Natural killer cell (primary cell): ENCODE data around the gene LHX3. TPM values are rescaled to one million over a fixed set of nuclear protein-coding genes. Genes with fewer than 3 reads are reported as not detected.
A peak's percentile ranks its signal among the peaks of the same experiment; 100 is the strongest.

Source experiments
- ATAC-seq, 3 donors: fragments of 150-1000 bp in 2 of 3; fragments of 200-7000 bp in 1 of 3; cut with Tn5 transposase; 1 replicate in 1 of 3; 2 replicates in 2 of 3; pipeline ENCODE4 v1.10.0; 2021; ENCODE audit warnings: mild to moderate bottlenecking in 2 of 3, moderate library complexity in 2 of 3
- DNase-seq, 2 donors: peaks; one replicate each; pipeline versions ENCODE4 v3.0.0 to v3.0.0-alpha.2; 2013 to 2021; ENCODE audit warnings: mixed read lengths in 1 of 2
- H3K27ac ChIP-seq: one replicate; pipeline ENCODE4 v1.5.1; 2013; ENCODE audit warnings: mild to moderate bottlenecking, low read length
- H3K27me3 ChIP-seq: one replicate; pipeline ENCODE4 v1.6.1; 2013; ENCODE audit warnings: low read length; ENCODE audit not compliant: control insufficient read depth, insufficient read depth
- H3K36me3 ChIP-seq: one replicate; pipeline ENCODE4 v1.6.1; 2013; ENCODE audit warnings: low read length; ENCODE audit not compliant: control insufficient read depth, insufficient read depth
- H3K4me1 ChIP-seq: one replicate; pipeline ENCODE4 v1.6.1; 2013; ENCODE audit warnings: low read length; ENCODE audit not compliant: control insufficient read depth, insufficient read depth
- H3K4me3 ChIP-seq: one replicate; pipeline ENCODE4 v1.5.1; 2013; ENCODE audit warnings: low read length
- H3K9me3 ChIP-seq: one replicate; pipeline ENCODE4 v1.6.1; 2013; ENCODE audit warnings: low read length; ENCODE audit not compliant: control insufficient read depth, insufficient read depth
- H3K27ac Mint-ChIP-seq, 2 donors: one replicate each; pipeline ENCODE4 v1.8.0; 2022; ENCODE audit warnings: mild to moderate bottlenecking in 2 of 2, mixed read lengths in 2 of 2, moderate library complexity in 1 of 2
- H3K27me3 Mint-ChIP-seq, 2 donors: one replicate each; pipeline ENCODE4 v1.8.0; 2022; ENCODE audit warnings: low read depth in 2 of 2, mixed read lengths in 2 of 2
- H3K36me3 Mint-ChIP-seq: one replicate; pipeline ENCODE4 v1.8.0; 2022; ENCODE audit warnings: mixed read lengths
- H3K4me1 Mint-ChIP-seq, 2 donors: one replicate each; pipeline ENCODE4 v1.8.0; 2022; ENCODE audit warnings: mixed read lengths in 2 of 2
- H3K4me3 Mint-ChIP-seq: one replicate; pipeline ENCODE4 v1.8.0; 2022; ENCODE audit warnings: mild to moderate bottlenecking, moderate library complexity, mixed read lengths
- H3K9me3 Mint-ChIP-seq, 2 donors: one replicate each; pipeline ENCODE4 v1.8.0; 2022; ENCODE audit warnings: mixed read lengths in 2 of 2
- WGBS: methylation state at CpG from one replicate; pipeline ENCODE4 v1.1.7; 2013; ENCODE audit warnings: missing lambda C conversion rate; ENCODE audit not compliant: insufficient coverage; 5-methylcytosine and 5-hydroxymethylcytosine counted together
- intact Hi-C: fragments of 100-400 bp; cut with micrococcal nuclease; formaldehyde crosslinking; loops from one replicate; pipeline ENCODE4 v1.14.2; 2022
- total RNA-seq, 4 donors: library from RNA; stranded (reverse); fragments of 120-200 nt in 1 of 4; gene quantifications; one replicate each; pipeline versions ENCODE4 v1.2.3 to v1.2.4, GENCODE V29; 2013 to 2022
- TF ChIP-seq, protein P1 (sequence below): fragments of 200-600 bp; IDR thresholded peaks from one replicate; pipeline ENCODE4 v1.8.0; 2022; ENCODE audit warnings: antibody characterized with exemption

Gene LHX3
- total RNA-seq, 3 donors from 2014 or later (not counting 1 experiment from before 2014, with no cell fraction given) = 0.38 TPM; not detected in 2

DNA sequence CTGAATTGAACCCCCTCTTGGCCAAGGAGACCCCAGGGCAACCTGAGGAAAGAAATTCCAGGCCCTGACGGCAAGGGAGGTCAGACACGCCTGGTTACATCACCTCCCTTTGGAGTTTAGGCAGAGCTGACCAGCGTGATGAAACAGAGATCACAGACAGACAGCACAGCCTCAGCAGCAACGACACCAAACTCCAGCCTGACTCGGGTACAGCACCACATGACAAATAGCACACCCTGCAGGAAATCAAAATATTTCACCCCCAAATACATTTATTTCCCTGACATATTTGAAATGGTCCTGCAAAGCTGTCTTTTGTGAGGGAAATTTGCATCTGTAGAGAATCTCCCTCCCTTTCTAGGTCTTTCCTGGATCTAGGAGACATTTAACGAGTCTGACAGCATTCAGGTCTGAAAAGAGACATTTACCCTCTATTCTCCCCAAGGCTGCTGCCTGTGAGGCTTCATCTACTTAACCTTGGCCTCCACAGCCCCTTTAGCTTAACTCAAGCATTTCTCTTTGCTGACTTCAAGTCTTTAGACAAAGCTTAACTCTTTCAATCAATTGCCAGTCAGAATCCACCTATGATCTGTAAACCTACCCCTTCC lies 38.1 kb upstream of the LHX3 start:
- intact Hi-C loops = no loop called here
- Histone ChIP-seq H3K4me3 (no peak overlapping the region), H3K27ac (peak overlapping the region; percentile 59), H3K27me3 (no peaks in the 10 kb centered on the region), H3K4me1 (peaks cover 75% of the 10 kb centered on the region), H3K9me3 (no peaks in the 10 kb centered on the region), H3K36me3 (peaks cover 4% of the 10 kb centered on the region)
- Mint-ChIP-seq H3K27ac (peak overlapping the region; percentile 85), H3K9me3 (no peaks in the 10 kb centered on the region), H3K4me1 (peaks cover 30 to 51% of the 10 kb centered on the region in 2 donors), H3K27me3 (no peaks in the 10 kb centered on the region), H3K4me3 (peak overlapping the region; percentile 15), H3K36me3 (no peaks in the 10 kb centered on the region)
- ATAC-seq = no peak
- TF ChIP-seq, protein P1, sequence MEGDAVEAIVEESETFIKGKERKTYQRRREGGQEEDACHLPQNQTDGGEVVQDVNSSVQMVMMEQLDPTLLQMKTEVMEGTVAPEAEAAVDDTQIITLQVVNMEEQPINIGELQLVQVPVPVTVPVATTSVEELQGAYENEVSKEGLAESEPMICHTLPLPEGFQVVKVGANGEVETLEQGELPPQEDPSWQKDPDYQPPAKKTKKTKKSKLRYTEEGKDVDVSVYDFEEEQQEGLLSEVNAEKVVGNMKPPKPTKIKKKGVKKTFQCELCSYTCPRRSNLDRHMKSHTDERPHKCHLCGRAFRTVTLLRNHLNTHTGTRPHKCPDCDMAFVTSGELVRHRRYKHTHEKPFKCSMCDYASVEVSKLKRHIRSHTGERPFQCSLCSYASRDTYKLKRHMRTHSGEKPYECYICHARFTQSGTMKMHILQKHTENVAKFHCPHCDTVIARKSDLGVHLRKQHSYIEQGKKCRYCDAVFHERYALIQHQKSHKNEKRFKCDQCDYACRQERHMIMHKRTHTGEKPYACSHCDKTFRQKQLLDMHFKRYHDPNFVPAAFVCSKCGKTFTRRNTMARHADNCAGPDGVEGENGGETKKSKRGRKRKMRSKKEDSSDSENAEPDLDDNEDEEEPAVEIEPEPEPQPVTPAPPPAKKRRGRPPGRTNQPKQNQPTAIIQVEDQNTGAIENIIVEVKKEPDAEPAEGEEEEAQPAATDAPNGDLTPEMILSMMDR = peak; percentile 20
- WGBS = 66% methylated on average over 6 of the region's 6 CpGs
- peak in 1 of 2 donors; percentile 40 for DNase-seq

DNA sequence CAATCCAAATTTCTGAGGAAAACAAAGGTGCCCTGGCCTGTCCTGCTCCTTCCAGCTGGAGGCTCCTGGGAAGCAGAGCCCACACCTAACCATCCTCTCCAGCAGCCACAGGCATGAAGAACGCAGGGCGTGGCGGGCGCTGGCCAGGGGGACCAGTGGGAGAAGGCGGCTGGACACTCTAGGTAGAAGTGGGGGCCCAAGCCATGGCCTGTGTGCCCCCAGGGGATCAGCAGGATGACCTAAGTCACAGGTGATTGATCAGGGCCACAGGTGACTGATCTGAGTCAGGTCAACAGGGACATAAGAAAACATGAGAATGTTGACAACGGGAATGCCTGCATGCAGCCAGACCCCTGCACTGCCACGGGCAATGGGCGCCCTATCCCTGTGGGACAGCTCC lies 37.3 kb upstream of the LHX3 start:
- Mint-ChIP-seq H3K27ac (no peak overlapping the region), H3K27me3 (no peaks in the 10 kb centered on the region), H3K36me3 (no peaks in the 10 kb centered on the region), H3K9me3 (no peaks in the 10 kb centered on the region), H3K4me1 (peaks cover 30 to 51% of the 10 kb centered on the region in 2 donors), H3K4me3 (no peak overlapping the region)
- intact Hi-C loops = no loop called here
- TF ChIP-seq, protein P1 = no peak
- Histone ChIP-seq H3K36me3 (peaks cover 4% of the 10 kb centered on the region), H3K27me3 (no peaks in the 10 kb centered on the region), H3K4me3 (no peak overlapping the region), H3K9me3 (no peaks in the 10 kb centered on the region), H3K27ac (peak overlapping the region; percentile 31), H3K4me1 (peaks cover 81% of the 10 kb centered on the region)
- 94% methylated on average over 8 of the region's 8 CpGs for WGBS
- DNase-seq (no peak), ATAC-seq (no peak)

DNA sequence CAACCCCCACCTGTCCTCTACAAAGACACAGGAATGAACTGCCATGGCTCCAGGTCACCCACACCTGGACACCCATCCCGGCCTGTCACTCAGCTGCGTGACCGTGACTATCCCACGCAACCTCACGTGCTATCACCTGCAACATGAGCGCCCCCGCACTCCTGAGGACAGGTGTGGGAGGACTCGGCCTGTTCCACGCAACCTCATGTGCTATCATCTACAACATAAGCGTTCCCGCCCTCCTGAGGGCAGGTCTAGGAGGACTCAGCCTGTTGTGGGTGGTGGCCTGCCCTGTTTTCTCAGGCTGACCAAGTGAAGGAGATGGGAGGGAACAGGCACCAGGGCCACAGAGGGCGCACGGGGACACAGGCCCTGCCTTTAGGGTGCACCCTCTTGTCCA lies 36.6 kb upstream of the LHX3 start:
- no peak overlapping the region for H3K4me3 ChIP-seq
- H3K4me3 Mint-ChIP-seq = peak overlapping the region; percentile 13
- H3K27me3 Mint-ChIP-seq = no peaks in the 10 kb centered on the region
- no peaks in the 10 kb centered on the region for H3K9me3 ChIP-seq
- intact Hi-C loops = no loop called here
- H3K9me3 Mint-ChIP-seq = no peaks in the 10 kb centered on the region
- H3K4me1 Mint-ChIP-seq = peaks cover 30 to 51% of the 10 kb centered on the region in 2 donors
- peaks cover 8% of the 10 kb centered on the region for H3K36me3 ChIP-seq
- H3K4me1 ChIP-seq = peaks cover 81% of the 10 kb centered on the region
- H3K27ac ChIP-seq = peak overlapping the region; percentile 9
- DNase-seq (no peak), ATAC-seq (no peak)
- TF ChIP-seq, protein P1 = no peak
- no peak overlapping the region for H3K27ac Mint-ChIP-seq
- H3K36me3 Mint-ChIP-seq = no peaks in the 10 kb centered on the region
- no peaks in the 10 kb centered on the region for H3K27me3 ChIP-seq
- WGBS = 92% methylated on average over 11 of the region's 13 CpGs

DNA sequence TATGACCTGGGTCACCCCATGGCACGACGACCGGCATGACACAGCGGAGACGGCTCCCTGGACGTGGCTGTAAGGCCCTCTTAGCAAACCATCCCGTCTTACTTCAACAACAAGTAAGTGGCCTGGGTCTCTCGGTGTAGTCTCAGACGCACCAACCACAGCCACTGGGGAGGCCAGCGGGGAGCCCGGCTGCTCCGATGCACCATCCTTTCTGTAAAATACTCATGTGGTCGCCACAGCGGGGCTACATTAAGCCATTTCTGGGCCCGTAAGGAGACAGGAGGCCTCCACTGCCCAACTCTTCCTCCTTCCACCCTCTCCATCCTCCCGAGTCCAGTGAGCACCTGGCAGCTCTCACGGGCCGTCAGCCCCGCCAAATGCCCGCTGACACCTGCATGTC lies 36.0 kb upstream of the LHX3 start:
- Mint-ChIP-seq H3K4me1 (peaks cover 28 to 48% of the 10 kb centered on the region in 2 donors), H3K36me3 (no peaks in the 10 kb centered on the region), H3K4me3 (no peak overlapping the region), H3K27me3 (no peaks in the 10 kb centered on the region), H3K9me3 (no peaks in the 10 kb centered on the region), H3K27ac (no peak overlapping the region)
- H3K4me1 ChIP-seq = peaks cover 76% of the 10 kb centered on the region
- TF ChIP-seq, protein P1 = no peak
- 96% methylated on average over 20 of the region's 20 CpGs for WGBS
- no peaks in the 10 kb centered on the region for H3K9me3 ChIP-seq
- H3K27me3 ChIP-seq = no peaks in the 10 kb centered on the region
- intact Hi-C loops = no loop called here
- no peak overlapping the region for H3K27ac ChIP-seq
- no peak overlapping the region for H3K4me3 ChIP-seq
- peaks cover 13% of the 10 kb centered on the region for H3K36me3 ChIP-seq
- no peak for ATAC-seq
- no peak for DNase-seq
